Cardiac fibroblast (primary cell): ENCODE results near the gene ELFN2.

Source experiments
- DNase-seq, 2 donors: peaks; one replicate each; pipeline versions ENCODE4 v3.0.0 to v3.0.0-alpha.2; 2010; ENCODE audit warnings: low read depth in 2 of 2
- H3K4me3 ChIP-seq, 2 donors: replicated peaks in 1 of 2; 1 replicate in 1 of 2; 2 replicates in 1 of 2; pipeline ENCODE4 v1.5.1; 2011; ENCODE audit warnings: low read depth in 2 of 2, low read length in 2 of 2, mild to moderate bottlenecking in 2 of 2, moderate library complexity in 1 of 2
- TF ChIP-seq, protein P1 (sequence below): IDR thresholded peaks from one replicate; pipeline ENCODE4 v1.5.1; 2011; ENCODE audit warnings: low read depth, mild to moderate bottlenecking, low read length, inconsistent platforms

The ELFN2 gene

DNA sequence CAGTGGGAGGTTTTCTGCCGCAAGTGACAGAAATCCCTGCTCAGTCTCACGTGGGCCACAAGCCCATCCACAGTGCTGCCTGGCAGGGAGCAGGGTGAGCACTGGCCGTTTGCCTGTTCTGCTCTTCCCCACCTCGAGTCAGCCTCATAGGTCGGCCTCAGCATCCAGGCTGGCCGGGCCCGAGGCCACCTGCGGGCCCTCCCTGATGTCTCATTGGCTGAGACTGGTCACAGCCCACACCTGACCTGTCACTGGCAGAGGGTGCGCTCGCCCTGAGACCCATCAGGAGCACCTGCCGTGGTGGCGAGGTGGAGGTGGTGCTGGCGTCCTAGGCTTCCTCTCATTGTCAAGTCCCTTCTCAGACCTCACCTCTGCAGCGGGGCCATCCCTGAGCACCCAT, 72.1 kb downstream of the ELFN2 start:
- TF ChIP-seq, protein P1, sequence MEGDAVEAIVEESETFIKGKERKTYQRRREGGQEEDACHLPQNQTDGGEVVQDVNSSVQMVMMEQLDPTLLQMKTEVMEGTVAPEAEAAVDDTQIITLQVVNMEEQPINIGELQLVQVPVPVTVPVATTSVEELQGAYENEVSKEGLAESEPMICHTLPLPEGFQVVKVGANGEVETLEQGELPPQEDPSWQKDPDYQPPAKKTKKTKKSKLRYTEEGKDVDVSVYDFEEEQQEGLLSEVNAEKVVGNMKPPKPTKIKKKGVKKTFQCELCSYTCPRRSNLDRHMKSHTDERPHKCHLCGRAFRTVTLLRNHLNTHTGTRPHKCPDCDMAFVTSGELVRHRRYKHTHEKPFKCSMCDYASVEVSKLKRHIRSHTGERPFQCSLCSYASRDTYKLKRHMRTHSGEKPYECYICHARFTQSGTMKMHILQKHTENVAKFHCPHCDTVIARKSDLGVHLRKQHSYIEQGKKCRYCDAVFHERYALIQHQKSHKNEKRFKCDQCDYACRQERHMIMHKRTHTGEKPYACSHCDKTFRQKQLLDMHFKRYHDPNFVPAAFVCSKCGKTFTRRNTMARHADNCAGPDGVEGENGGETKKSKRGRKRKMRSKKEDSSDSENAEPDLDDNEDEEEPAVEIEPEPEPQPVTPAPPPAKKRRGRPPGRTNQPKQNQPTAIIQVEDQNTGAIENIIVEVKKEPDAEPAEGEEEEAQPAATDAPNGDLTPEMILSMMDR = no peak
- DNase-seq = no peak

DNA sequence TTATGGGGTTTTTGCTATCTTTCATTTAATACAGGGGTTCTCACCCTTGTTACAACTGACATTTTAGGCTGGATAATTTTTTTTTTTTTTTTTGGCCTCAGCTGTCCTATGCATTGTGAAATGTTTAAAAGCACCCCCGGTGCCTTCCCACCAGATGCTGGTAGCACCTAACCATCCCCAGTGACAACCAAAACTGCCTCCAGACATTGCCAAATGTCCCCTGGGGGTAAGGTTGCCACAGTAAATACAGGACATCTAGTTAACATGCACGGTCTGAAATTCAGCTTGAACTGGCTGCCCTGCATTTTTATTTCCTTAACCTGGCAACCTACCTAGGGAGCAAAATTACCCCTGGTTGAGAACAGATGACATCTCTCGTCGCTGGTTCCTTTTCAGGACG, 72.6 kb downstream of the ELFN2 start:
- H3K4me3 ChIP-seq = no peak overlapping the region
- no peak for DNase-seq
- TF ChIP-seq, protein P1 = no peak

More for the DNA sequence above, 72.1 kb downstream of the ELFN2 start:
- H3K4me3 ChIP-seq = no peak overlapping the region

DNA sequence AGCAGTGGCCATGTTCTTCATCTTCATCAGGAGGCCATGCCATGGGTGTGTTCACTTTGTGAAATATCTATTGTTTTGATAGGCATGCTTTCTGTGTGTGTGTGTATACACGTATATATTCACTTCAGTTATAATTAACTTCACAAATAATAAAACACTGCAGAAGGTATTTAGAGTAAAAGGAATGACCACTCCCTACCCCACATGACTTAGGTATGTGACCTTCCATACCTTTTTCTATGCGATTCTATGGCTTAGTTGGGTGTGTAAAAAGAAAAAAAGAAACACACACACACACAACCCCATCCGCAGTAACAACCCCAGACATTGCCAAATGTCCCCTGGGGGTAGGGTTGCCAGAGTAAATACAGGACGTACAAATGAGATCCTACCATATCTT, 73.0 kb downstream of the ELFN2 start:
- H3K4me3 ChIP-seq = no peak overlapping the region
- no peak for DNase-seq
- TF ChIP-seq, protein P1 = no peak

DNA sequence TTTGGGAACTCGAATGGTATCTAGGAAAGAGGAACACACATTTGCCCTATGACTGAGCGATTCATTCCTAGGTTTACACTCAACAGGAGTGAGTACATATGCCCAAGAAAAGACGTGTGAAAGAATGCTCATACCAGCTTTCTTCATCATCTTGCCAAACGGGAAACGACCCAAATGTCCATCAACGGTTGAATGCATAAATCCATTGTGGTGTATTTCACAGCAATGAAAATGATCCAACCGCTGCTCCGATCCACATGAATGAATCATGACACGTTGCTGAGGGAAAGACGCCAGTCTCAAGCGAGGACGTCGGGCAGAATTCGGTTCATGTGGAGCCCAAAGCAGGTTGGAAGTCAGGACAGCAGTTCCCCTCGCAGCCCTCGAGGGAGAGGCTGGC, 73.4 kb downstream of the ELFN2 start:
- no peak overlapping the region for H3K4me3 ChIP-seq
- TF ChIP-seq, protein P1 = no peak
- no peak for DNase-seq

DNA sequence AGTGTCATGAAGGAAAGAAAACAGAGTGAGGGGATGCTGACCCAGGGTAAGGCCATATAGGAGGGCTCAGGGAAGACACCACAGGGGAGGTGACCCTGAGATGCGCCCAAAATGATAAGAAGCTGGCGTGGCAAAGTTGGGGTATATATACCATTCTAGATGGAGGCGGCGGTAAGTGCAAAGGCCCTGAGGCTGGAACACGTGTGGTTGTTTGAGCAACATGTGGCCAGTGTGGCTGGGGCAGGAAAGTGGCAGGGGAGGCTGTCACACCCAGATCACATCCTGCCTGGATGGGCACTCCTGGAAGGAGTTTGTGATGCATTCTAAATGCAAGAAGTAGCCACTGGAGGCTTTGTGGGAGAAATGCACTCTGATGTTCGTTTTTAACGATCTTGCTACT, 74.8 kb downstream of the ELFN2 start:
- no peak for DNase-seq
- TF ChIP-seq, protein P1 = no peak
- no peak overlapping the region for H3K4me3 ChIP-seq

DNA sequence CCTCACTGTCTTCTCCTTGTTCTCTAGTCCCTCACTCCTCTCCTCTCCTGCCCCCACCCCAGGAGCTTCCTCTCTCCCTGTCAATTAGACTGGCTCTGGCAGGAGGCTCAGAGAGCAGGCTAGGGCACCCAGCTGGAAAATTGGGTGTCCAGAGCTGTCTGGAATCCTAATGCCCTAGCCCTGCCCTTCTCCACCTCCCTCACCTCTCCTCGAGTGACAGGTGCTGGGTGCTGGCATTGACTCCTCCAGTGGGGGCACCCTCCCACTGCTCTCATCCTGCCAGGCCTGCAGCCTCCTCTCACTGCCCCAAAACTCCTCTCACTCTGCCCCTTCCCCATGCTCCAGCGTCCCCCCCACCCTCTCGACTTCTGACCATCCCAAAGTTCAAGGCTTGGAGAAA, 76.0 kb downstream of the ELFN2 start:
- H3K4me3 ChIP-seq = no peak overlapping the region
- TF ChIP-seq, protein P1 = no peak
- DNase-seq = no peak

DNA sequence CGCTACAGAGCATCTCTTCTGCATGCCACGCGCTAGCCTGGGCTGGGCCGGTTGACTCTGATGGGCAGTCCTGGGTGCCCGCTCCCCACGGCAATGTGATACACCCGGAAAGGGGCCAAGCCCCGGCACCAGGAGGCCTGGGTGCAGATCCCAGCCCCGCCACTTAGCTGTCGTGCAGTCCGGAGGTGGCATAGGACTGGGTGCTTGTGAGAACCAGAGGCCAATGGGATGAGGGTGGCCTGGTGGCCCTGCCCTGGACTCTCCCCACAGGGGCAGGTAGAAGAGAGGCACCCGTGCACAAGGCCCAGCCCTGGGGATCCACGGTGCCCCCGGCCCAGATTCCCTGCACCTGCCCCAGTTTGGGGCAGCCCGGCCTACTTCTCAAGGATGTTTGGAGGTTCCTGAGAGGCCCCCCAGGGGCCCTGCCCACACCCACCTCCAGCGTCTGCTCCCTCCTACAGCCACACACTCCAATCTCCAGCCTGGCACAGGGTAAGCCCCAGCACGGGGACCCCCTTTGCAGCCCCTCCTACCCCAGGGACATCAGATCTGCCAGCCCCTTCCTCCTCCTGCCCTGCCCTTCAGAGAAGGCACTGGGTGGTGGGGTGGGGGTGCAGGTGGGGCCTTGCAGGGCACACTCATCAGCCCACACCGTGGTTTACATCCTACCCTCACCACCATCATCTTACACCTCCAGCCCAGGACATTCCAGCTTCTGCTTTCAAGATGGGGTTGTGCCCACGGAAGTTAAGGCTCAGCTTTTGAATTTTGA, 78.0 kb downstream of the ELFN2 start:
- TF ChIP-seq, protein P1 = no peak
- DNase-seq = no peak
- no peak overlapping the region for H3K4me3 ChIP-seq
